Mesenteric fat pad (tissue), 1 donor: ENCODE data around the gene CCDC28B. TPM values are rescaled to one million over a fixed set of nuclear protein-coding genes. Genes with fewer than 3 reads are reported as not detected.

ENCODE experiments used
- DNase-seq: peaks from one replicate; pipeline ENCODE4 v3.0.0-alpha.2; 2020; ENCODE audit warnings: low spot score
- total RNA-seq: library from RNA; stranded (reverse); fragmentation: NEBNext Ultra II Directional; extraction: Animal tissue kit (Norgen Biotek cat#: 25700); gene quantifications from one replicate; pipeline ENCODE4 v1.2.1, GENCODE V29; 2021
- donor health status: DM: yes; HTN: yes; CAD: no.

CCDC28B gene
- total RNA-seq, 1 donor from 2014 or later: 3.5 TPM

DNA sequence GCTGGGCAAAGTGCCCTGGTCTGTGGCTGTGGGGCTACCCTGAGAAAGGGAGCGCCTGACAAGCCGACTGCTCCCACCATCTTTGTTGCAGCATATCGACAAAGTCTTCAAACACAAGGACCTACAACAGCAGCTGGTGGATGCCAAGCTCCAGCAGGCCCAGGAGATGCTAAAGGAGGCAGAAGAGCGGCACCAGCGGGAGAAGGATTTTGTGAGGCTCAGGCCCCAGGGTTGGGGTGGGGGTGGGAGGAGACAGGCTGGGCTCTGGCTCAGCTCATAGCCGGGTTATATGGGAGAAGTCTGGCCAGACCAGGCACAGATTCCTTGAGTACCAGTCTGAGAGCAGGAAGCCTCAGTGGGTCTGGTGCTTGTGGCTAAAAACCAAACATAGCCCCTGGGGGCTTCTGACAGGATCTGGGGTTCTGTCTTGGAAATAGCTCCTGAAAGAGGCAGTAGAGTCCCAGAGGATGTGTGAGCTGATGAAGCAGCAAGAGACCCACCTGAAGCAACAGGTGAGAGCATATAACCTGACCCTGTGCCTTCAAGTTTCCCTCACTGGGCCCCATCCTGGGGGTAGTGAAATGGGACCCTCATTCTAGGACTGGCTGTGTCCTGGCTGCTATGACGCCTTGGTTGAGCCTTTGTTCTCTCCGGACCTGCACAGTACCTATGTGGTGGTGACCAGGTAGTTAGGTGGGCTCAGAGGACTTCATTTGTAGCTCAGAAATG is 8.0 kb upstream of the CCDC28B start:
- no peak for DNase-seq

- no peak for DNase-seq
These were observed 5.4 kb upstream of the CCDC28B start for GRCh38 chr1:32194984-32195383.

- no peak for DNase-seq
These were observed 4.9 kb upstream of the CCDC28B start for GRCh38 chr1:32195531-32195930.

GRCh38 chr1:32195972-32196823 is 4.2 kb upstream of the CCDC28B start:
- no peak for DNase-seq

DNA sequence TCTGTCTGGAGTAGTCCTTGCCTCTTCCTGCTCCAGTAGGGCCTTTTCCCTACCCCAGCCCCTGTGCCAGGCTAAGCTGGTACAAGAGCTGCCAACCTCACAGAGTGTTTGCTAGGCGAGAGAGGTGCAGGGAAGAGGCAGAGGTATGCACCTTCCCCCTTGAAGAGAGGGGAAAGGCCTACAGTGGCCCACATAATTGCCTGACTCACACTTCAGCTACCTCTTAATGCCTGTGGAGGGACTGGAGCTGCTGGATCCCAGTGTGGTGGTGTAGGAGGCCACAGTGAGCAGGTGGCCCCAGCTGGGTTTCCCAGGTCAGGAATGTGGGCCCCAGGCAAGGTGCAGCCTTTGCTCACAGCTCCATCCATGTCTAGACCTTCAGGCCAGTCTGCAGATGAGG is 3.3 kb upstream of the CCDC28B start:
- no peak for DNase-seq

DNA sequence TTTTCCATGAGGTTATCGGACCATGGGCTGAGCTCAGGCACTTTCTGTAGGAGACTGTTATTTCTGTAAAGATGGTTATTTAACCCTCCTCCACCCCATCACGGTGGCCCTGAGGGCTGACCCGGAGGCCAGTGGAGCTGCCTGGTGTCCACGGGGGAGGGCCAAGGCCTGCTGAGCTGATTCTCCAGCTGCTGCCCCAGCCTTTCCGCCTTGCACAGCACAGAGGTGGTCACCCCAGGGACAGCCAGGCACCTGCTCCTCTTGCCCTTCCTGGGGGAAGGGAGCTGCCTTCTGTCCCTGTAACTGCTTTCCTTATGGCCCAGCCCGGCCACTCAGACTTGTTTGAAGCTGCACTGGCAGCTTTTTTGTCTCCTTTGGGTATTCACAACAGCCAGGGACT is 2.6 kb upstream of the CCDC28B start:
- no peak for DNase-seq

DNA sequence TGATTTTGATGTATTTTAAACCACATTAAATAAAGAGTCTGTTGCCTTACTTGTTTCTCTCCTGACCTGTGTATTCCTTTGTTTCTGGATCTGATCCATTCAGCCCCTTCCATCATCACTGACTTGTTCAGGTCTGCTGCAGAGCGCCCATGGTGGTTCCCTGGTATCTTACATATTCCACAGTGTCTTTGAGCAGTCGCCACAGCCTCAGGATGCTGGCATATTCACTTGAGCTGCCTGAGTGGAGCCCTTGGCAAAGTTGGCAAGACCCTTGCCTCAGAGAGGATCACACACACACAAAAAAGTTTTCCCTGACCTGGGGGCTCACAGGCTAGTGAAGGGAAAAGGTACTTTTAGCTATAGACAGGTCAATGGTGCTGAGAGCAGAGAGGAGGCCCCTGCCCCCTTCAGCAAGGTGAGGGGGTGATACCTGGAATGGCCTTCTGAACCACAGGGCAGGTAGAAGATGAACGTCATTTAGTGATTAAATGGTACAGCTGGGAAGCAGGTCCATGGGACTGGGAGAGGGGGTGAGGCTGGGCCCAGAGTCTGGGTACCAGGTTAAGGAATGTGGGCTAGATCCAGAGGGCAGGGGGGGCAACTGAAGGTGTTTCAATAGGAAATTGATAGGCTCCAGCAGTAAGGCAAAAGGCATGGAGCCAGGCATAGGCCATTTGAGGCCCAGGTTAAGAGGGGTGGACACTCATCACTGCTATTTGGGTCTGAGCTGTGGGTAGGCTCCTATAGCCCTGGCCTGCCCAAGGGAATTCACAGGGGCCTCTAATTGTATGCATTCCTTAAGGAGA is 2.0 kb upstream of the CCDC28B start:
- no peak for DNase-seq

- DNase-seq: no peak
These were observed 1.2 kb upstream of the CCDC28B start for GRCh38 chr1:32199043-32199716.

DNA sequence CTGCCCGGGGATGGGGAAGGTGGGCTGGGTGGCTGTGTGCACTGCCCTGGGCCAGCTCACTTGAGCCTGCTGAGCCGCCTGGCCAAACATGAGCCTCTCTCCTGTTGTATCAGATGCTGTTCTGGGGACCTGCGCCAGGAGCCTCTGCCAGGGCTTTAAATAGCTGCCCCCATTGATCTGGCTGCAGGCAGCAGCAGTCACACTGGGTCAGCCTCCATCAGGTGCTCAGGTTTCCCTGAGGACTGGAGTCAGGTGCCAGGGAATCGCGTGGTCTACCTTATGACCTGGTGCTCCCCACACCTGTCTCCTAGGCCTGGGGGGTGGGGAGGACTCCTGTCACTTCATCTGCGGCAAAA is 700 bp upstream of the CCDC28B start:
- no peak for DNase-seq

- DNase-seq: no peak
These were observed 838 bp downstream of the CCDC28B start for GRCh38 chr1:32201011-32201855.

DNA sequence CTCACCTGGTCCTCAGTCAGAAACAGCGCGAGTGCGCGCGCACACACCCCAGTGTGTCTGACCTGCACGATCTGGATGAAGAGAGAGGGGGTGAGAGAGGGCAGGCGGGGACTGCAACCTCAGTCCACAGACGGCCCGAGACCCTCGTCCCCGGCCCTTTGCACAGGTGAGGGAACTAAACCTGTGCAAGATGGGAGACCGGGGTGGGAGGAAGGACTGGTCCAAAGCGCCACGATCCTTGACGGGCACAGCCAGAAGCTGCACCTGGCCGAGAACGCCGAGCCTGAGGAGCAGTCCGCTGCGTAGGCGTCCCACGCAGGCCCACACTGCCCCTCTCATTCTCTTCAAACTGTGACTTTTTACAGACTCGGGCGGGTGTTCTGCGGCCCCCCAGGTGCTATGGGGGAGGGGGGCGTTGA is 4.6 kb downstream of the CCDC28B start:
- DNase-seq: no peak

DNA sequence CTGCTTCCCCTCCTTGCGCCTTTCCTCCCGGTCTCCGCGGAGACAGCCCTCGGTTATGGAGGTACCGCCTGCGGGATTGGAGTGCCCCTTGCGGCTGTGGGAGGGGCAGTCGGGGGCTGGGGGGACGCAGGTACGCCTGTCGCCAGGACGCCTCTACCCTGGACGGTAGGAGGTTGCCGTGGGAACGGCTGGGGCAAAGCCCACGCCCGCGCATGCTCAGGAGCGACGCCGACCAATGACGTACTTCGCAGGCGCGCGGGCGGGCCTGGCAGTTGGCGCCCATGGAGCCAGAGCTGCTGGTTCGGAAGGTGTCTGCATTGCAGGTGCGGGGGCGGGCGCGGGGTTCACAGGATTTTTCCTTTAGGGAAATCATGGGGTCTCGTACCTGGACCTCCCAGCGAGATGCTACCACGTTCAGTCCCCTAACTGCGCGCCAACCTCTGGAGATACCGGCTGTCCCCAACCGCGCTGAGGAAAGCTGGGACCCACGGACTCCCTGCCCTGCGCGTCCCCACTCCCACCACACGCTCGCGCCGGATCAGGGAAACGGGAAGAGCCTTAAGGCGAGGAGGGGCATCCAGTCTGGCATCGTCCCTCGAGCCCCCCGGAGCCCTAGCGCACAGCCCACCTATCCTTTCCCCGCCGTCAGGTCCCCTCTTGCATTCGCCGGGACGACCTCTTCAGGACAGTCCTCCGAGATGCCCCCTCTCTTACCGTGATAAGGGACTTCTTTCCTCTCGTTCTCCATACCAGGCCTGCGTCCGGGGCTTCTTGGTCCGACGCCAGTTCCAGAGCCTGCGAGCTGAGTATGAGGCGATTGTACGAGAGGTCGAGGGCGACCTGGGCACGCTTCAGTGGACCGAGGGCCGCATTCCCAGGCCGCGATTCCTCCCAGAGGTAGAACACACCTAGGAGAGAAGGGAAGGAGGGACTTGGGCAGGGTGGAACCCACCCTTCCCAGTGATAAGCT is 5.3 kb downstream of the CCDC28B start, which contains the start of gene IQCC:
IQCC (plus strand) TSS at position 271 of the 970 bp plus-strand sequence; CDS start at position 282, 11 bp downstream.
- DNase-seq: peak; percentile 96

DNA sequence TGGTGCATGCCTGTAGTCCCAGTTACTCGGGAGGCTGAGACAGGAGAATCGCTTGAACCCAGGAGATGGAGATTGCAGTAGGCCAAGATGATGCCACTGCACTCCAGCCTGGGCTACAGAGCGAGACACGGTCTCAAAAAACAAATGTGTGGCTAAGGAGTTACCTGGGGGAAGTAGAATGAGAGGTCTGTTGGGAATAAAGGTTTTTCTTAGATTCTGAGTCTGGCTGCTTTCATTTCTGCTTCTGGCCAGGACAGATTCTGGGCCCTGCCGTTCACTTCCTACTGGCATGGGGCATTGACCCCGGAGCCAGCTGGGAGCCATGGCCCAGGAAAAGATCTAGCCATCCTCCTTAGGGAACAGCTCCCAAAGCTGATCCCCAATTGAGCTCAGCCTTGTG is 8.1 kb downstream of the CCDC28B start:
- DNase-seq: no peak

- no peak for DNase-seq
These were observed 8.5 kb downstream of the CCDC28B start, which contains the start of gene DCDC2B for GRCh38 chr1:32208891-32209328. Gene DCDC2B, plus strand, starts transcription at chr1:32209089. Its CDS starts 5 bp downstream, at chr1:32209094.

GRCh38 chr1:32215629-32216480 is 15.5 kb downstream of the CCDC28B start:
- no peak for DNase-seq

GRCh38 chr1:32216566-32216965 is 16.2 kb downstream of the CCDC28B start:
- DNase-seq: no peak

- DNase-seq: no peak
These were observed 18.6 kb downstream of the CCDC28B start for GRCh38 chr1:32219022-32219421.
